Measurements from ENCODE around the gene G2E3.

The G2E3 gene

GRCh38 chr14:30558675-30559555 lies at the start of gene G2E3:
Gene G2E3 (plus strand): TSS chr14:30559158. CDS start chr14:30581080, 21,922 bp downstream.
- no peak for TF ChIP-seq CTCF (conservative IDR thresholded peaks at IDR 0.05; ENCODE audit: low read length)
- peak within 1 kb of the TSS; percentile 93 for H3K4me3 ChIP-seq (ENCODE audit: low read length)
- DNase-seq (ENCODE audit: low read depth): peak; percentile 81

GRCh38 chr14:30517737-30518136 lies 41.2 kb upstream of the G2E3 start:
- no peak overlapping the region for H3K4me3 ChIP-seq (ENCODE audit: low read length)
- DNase-seq (ENCODE audit: low read depth): no peak
- no peak for TF ChIP-seq CTCF (conservative IDR thresholded peaks at IDR 0.05; ENCODE audit: low read length)

- no peak overlapping the region for H3K4me3 ChIP-seq (ENCODE audit: low read length)
- no peak for TF ChIP-seq CTCF (conservative IDR thresholded peaks at IDR 0.05; ENCODE audit: low read length)
- no peak for DNase-seq (ENCODE audit: low read depth)
Measured at GRCh38 chr14:30518867-30519560, 39.9 kb upstream of the G2E3 start.

GRCh38 chr14:30519961-30520360 lies 39.0 kb upstream of the G2E3 start:
- H3K4me3 ChIP-seq (ENCODE audit: low read length): no peak overlapping the region
- DNase-seq (ENCODE audit: low read depth): no peak
- no peak for TF ChIP-seq CTCF (conservative IDR thresholded peaks at IDR 0.05; ENCODE audit: low read length)

- no peak overlapping the region for H3K4me3 ChIP-seq (ENCODE audit: low read length)
- no peak for TF ChIP-seq CTCF (conservative IDR thresholded peaks at IDR 0.05; ENCODE audit: low read length)
Measured at GRCh38 chr14:30520536-30520935, 38.4 kb upstream of the G2E3 start.

GRCh38 chr14:30521899-30522736 lies 36.8 kb upstream of the G2E3 start:
- DNase-seq (ENCODE audit: low read depth): peak; percentile 47
- H3K4me3 ChIP-seq (ENCODE audit: low read length): no peak overlapping the region
- TF ChIP-seq CTCF (conservative IDR thresholded peaks at IDR 0.05; ENCODE audit: low read length): peak; percentile 84

More at GRCh38 chr14:30520536-30520935, 38.4 kb upstream of the G2E3 start:
- no peak for DNase-seq (ENCODE audit: low read depth)

Measured in AG10803 (cell line).